K562 (cell line): ENCODE results near the gene GSS. TPM values are rescaled to one million over a fixed set of nuclear protein-coding genes. Genes with fewer than 3 reads are reported as not detected.

Experiments used
- CREB5 ChIP-seq: fragments of 250-450 bp; sonication (Bioruptor Pico); IDR thresholded peaks from 2 replicates; pipeline ENCODE4 v1.5.0; 2020; ENCODE audit warnings: mild to moderate bottlenecking
- HNRNPLL ChIP-seq: fragments of 200-400 bp; formaldehyde crosslinking; IDR thresholded peaks from 2 replicates; pipeline ENCODE4 v1.6.1; 2017; ENCODE audit warnings: low read length, low read depth, mild to moderate bottlenecking; ENCODE audit not compliant: poor library complexity, severe bottlenecking
- HOXB6 ChIP-seq: fragments of 250-450 bp; sonication (Bioruptor Pico); IDR thresholded peaks from 2 replicates; pipeline ENCODE4 v1.5.1; 2022; ENCODE audit warnings: mild to moderate bottlenecking, borderline replicate concordance
- L3MBTL2 ChIP-seq: fragments of 450-650 bp; IDR thresholded peaks from 2 replicates; pipeline ENCODE4 v1.6.1; 2016; ENCODE audit warnings: mild to moderate bottlenecking, moderate library complexity
- MBD2 ChIP-seq: sonication (generic); IDR thresholded peaks from 2 replicates; pipeline ENCODE4 v1.6.1; 2016; ENCODE audit warnings: low read depth, borderline replicate concordance
- MTF1 ChIP-seq: fragments of 250-450 bp; sonication (Bioruptor Pico); IDR thresholded peaks from 2 replicates; pipeline ENCODE4 v1.9.0; 2021; ENCODE audit warnings: moderate library complexity, mild to moderate bottlenecking, inconsistent platforms, borderline replicate concordance
- NCOA4 ChIP-seq: fragments of 450-650 bp; IDR thresholded peaks from 2 replicates; pipeline ENCODE4 v1.6.1; 2018; ENCODE audit warnings: mild to moderate bottlenecking; ENCODE audit not compliant: partially characterized antibody
- NR2C2 ChIP-seq, 2 experiments: fragments of 200-800 bp in 1 of 2; sonication (Bioruptor generic) in 1 of 2; sonication (generic) in 1 of 2; formaldehyde crosslinking in 1 of 2; IDR thresholded peaks; 2 replicates each; pipeline versions ENCODE4 v1.6.1 to v1.8.0; 2016 to 2022; ENCODE audit warnings: mild to moderate bottlenecking in 1 of 2, missing compliant biosample characterization in 1 of 2, missing genetic modification characterization in 1 of 2, missing genetic modification reagents in 1 of 2
- NR3C1 ChIP-seq: sonication (generic); formaldehyde crosslinking; IDR thresholded peaks from 2 replicates; pipeline ENCODE4 v1.8.1; 2022; ENCODE audit warnings: missing genetic modification reagents
- PML ChIP-seq: IDR thresholded peaks from 2 replicates; pipeline ENCODE4 v1.6.1; 2012; ENCODE audit warnings: low read length, inconsistent platforms
- RFX1 ChIP-seq: fragments of 450-650 bp; IDR thresholded peaks from 2 replicates; pipeline ENCODE4 v1.6.1; 2016; ENCODE audit warnings: mild to moderate bottlenecking, moderate library complexity
- TAF15 ChIP-seq: fragments of 200-400 bp; formaldehyde crosslinking; IDR thresholded peaks from 2 replicates; pipeline ENCODE4 v1.6.1; 2017; ENCODE audit warnings: mild to moderate bottlenecking, low read depth, low read length, moderate library complexity
- TARDBP ChIP-seq: fragments of 450-650 bp; IDR thresholded peaks from 2 replicates; pipeline ENCODE4 v1.6.1; 2016
- ZBTB34 ChIP-seq: fragments of 250-450 bp; sonication (Bioruptor Pico); IDR thresholded peaks from 2 replicates; pipeline ENCODE4 v1.8.0; 2021; ENCODE audit warnings: mild to moderate bottlenecking, moderate library complexity
- ZNF184 ChIP-seq: sonication (generic); formaldehyde crosslinking; IDR thresholded peaks from 2 replicates; pipeline ENCODE4 v1.5.0; 2020; ENCODE audit warnings: missing genetic modification reagents
- ZNF764 ChIP-seq: fragments of 250-450 bp; sonication (Bioruptor Pico); IDR thresholded peaks from 2 replicates; pipeline ENCODE4 v1.4.0; 2020; ENCODE audit warnings: low read depth, mild to moderate bottlenecking, moderate library complexity
- polyA plus RNA-seq, 8 experiments: library from polyadenylated mRNA; depleted of rRNA in 4 of 8; stranded (reverse) in 5 of 8; unstranded in 3 of 8; fragments of >200 nt; fragmentation: Nextera tagmentation in 2 of 8; fragmentation: Illumina TruSeq in 1 of 8; extraction: Ambion mirVana in 2 of 8; extraction: Trizol in 1 of 8; gene quantifications; 2 replicates each; pipeline versions ENCODE4 v1.2.1 to v1.2.3, GENCODE V29; 2011 to 2014; ENCODE audit warnings: inconsistent platforms in 1 of 8, missing spikeins in 1 of 8
- total RNA-seq, 7 experiments: library from RNA; depleted of rRNA in 6 of 7; stranded (reverse); fragments of >200 nt in 6 of 7; fragmentation: Illumina TruSeq in 2 of 7; extraction: Trizol in 2 of 7; gene quantifications; 2 replicates each; pipeline versions ENCODE4 v1.2.1 to v1.2.3, GENCODE V29; 2011 to 2021; ENCODE audit warnings: low replicate concordance in 1 of 7
- TF ChIP-seq, protein P1 (sequence below): fragments of 450-650 bp; formaldehyde crosslinking; IDR thresholded peaks from 2 replicates; pipeline ENCODE4 v1.4.0; 2022; ENCODE audit warnings: mild to moderate bottlenecking, moderate library complexity
- TF ChIP-seq, protein P2 (sequence below): fragments of 250-450 bp; sonication (Bioruptor Pico); IDR thresholded peaks from 2 replicates; pipeline ENCODE4 v1.4.0; 2020
- TF ChIP-seq, protein P3 (sequence below): fragments of 250-450 bp; sonication (Bioruptor Pico); IDR thresholded peaks from 2 replicates; pipeline ENCODE4 v1.8.0; 2021; ENCODE audit warnings: borderline replicate concordance, mild to moderate bottlenecking, moderate library complexity; ENCODE audit not compliant: poor library complexity, severe bottlenecking

The GSS gene
- total and polyA plus RNA-seq, 9 of the 15 experiments (the other 6 are each of a cell fraction or from before 2014, with no cell fraction given): 18.4 to 165 (median 89.4) TPM

DNA sequence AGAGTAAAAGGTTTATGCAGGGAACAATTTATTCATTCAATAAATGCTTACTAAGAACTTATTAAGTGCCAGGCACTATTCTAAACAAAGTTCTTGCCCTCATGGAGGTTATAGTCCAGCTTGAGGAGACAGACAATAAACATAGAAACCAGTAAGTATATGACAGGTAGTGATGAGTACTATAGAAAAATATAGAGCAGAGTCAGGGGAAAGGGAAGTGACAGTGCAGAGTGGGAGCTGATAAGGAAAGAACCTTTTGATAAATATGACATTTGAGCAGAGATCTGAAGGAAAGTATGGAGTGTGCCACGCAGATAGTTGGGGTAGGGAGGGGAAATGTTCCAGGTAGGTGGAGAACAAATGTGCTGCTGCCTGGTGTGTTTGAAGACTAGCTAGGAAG lies 67.1 kb downstream of the GSS start (continued):
- TF ChIP-seq NR3C1: no peak
- no peak for TF ChIP-seq TAF15
- no peak for TF ChIP-seq ZNF764 (CRISPR knock-in tag)
- no peak for TF ChIP-seq ZBTB34 (CRISPR knock-in tag)
- TF ChIP-seq HOXB6: no peak
- no peak for TF ChIP-seq HNRNPLL
- TF ChIP-seq NR2C2 (CRISPR knock-in tag; IDR thresholded peaks at IDR 0.05): no peak
- TF ChIP-seq NR2C2 (tag; IDR thresholded peaks at IDR 0.05): no peak
- TF ChIP-seq, protein P1, sequence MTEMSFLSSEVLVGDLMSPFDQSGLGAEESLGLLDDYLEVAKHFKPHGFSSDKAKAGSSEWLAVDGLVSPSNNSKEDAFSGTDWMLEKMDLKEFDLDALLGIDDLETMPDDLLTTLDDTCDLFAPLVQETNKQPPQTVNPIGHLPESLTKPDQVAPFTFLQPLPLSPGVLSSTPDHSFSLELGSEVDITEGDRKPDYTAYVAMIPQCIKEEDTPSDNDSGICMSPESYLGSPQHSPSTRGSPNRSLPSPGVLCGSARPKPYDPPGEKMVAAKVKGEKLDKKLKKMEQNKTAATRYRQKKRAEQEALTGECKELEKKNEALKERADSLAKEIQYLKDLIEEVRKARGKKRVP: no peak
- TF ChIP-seq, protein P2, sequence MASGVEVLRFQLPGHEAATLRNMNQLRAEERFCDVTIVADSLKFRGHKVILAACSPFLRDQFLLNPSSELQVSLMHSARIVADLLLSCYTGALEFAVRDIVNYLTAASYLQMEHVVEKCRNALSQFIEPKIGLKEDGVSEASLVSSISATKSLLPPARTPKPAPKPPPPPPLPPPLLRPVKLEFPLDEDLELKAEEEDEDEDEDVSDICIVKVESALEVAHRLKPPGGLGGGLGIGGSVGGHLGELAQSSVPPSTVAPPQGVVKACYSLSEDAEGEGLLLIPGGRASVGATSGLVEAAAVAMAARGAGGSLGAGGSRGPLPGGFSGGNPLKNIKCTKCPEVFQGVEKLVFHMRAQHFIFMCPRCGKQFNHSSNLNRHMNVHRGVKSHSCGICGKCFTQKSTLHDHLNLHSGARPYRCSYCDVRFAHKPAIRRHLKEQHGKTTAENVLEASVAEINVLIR (CRISPR knock-in tag): no peak
- no peak for TF ChIP-seq PML
- TF ChIP-seq L3MBTL2: peak; percentile 37; the same call in 1 of the 2 replicates
- no peak for TF ChIP-seq CREB5 (CRISPR knock-in tag)
- TF ChIP-seq ZNF184 (CRISPR knock-in tag): no peak
- TF ChIP-seq NCOA4: no peak
- TF ChIP-seq MTF1 (CRISPR knock-in tag): no peak
- TF ChIP-seq, protein P3, sequence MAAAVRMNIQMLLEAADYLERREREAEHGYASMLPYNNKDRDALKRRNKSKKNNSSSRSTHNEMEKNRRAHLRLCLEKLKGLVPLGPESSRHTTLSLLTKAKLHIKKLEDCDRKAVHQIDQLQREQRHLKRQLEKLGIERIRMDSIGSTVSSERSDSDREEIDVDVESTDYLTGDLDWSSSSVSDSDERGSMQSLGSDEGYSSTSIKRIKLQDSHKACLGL (CRISPR knock-in tag): no peak
- 0 out of 2 replicates have a peak, but pooled peaks have one; percentile 18 for TF ChIP-seq MBD2
- no peak for TF ChIP-seq RFX1
- no peak for TF ChIP-seq TARDBP
